Measurements from ENCODE around the gene TLX2. TPM values are rescaled to one million over a fixed set of nuclear protein-coding genes. Genes with fewer than 3 reads are reported as not detected.
A peak's percentile ranks its signal among the peaks of the same experiment; 100 is the strongest.

The TLX2 gene
- total RNA-seq, 1 donor from 2014 or later = not detected

DNA sequence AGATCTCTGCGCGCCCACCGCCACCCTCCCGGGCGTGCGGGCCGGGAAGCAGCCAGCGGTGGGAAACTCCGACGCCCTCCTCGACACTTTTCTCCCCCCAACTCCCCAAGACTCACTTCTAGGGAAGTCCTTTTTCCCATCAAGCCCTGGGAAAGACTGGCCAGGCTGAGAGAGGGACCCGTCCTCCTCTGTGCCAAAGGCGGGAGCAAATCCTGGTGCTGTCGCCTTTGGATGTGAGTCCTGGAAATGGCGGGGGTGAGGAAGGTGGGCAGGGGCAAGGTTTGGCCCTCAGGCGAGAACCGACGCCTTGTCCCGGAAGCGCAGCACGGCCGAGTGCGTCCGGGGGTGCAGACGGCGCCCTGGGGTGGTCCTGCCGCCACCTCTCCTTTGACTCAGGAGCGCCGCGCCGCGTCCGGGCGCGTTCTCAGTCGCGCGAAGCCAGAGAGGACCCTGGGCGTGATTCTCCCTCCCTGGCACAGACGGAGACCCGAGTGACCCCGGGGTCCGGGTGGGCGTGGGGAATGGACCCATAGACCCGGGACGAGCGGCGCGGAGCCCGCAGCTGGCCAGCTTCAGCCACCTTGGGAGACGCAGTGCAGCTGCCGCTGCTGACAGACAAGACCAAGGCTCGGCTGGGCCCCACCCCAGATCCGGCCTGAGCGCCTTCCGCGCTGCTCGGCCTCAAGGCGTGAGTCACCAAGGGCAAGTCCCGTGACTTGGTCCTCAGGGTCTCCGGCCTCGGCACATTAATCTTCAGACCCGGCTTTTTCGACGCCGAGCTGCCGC, 11.3 kb upstream of the TLX2 start:
- H3K4me3 ChIP-seq (ENCODE audit: low read depth, low read length) = peak overlapping the region; percentile 94
- TF ChIP-seq, protein P1, sequence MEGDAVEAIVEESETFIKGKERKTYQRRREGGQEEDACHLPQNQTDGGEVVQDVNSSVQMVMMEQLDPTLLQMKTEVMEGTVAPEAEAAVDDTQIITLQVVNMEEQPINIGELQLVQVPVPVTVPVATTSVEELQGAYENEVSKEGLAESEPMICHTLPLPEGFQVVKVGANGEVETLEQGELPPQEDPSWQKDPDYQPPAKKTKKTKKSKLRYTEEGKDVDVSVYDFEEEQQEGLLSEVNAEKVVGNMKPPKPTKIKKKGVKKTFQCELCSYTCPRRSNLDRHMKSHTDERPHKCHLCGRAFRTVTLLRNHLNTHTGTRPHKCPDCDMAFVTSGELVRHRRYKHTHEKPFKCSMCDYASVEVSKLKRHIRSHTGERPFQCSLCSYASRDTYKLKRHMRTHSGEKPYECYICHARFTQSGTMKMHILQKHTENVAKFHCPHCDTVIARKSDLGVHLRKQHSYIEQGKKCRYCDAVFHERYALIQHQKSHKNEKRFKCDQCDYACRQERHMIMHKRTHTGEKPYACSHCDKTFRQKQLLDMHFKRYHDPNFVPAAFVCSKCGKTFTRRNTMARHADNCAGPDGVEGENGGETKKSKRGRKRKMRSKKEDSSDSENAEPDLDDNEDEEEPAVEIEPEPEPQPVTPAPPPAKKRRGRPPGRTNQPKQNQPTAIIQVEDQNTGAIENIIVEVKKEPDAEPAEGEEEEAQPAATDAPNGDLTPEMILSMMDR (conservative IDR thresholded peaks at IDR 0.05; ENCODE audit: low read depth, low read length) = peak; percentile 30
- no peak for DNase-seq (ENCODE audit: low read depth)

DNA sequence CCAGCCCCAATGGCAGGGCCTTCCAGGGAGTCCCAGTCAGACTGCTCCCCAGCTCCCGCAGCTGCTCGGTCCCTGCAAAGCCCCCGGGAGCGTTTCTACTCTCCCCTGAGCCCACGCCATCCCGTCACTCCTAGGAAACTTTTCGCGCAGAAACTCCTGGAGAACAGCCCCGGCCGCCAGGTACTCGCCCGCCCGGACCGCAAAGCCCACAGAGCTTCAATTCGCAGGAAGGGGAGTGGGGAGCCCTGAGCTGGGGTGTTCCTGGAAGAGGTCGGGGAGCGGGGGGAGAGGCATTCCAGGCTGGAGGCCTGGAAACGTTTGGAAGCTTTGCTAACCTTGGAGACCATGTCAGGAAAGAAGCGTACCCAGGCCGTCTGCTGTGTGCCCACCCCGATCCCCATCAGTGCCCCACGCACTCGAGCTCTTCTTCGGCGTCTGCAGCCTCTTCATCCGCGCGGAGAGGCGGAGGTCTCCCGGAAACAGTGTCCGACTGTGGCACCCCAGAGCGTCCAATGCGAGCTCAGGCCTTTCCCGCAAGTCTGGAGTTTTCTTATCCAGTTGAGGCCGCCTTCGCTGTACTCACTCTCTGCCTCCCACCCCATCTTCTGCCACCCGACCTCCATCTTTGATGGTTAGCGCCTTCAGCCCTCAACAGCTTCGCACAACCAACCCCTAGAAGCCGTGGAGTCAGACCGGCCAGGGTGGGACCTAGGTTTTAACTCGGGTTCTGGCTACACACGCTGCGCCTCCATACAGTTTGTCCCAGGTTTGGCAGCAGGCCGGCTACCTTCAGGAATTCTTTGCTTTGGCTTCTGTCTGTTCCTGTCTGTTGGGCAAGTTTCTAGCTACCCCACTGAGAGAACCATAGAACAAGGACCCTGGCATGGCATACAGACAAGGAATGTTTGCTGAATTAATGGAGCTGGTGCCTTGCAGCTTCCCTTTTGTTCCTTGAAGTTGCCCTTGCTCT, 10.5 kb upstream of the TLX2 start:
- H3K4me3 ChIP-seq (ENCODE audit: low read depth, low read length) = peak overlapping the region; percentile 94
- no peak for DNase-seq (ENCODE audit: low read depth)
- TF ChIP-seq, protein P1 (conservative IDR thresholded peaks at IDR 0.05; ENCODE audit: low read depth, low read length) = no peak

DNA sequence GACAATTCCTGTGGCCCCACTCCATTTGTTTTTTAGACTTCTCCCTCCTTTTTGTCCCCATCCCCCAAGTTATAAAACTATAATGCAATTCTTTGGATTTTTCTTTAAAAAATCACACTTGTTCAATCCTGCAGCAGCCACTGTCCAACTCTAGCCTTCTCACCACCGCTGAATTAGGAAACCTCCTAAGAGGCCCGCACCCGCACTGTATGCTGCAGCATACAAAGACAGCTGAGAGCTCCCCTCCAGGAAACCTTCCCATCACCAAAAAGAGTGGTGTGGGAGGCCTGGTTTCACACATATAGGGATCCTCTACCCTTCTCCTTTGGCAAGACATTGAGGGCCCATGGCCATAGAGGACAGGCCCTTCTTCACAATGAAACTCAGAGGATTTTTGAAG, 9.7 kb upstream of the TLX2 start:
- peak overlapping the region; percentile 94 for H3K4me3 ChIP-seq (ENCODE audit: low read depth, low read length)
- no peak for DNase-seq (ENCODE audit: low read depth)
- TF ChIP-seq, protein P1 (conservative IDR thresholded peaks at IDR 0.05; ENCODE audit: low read depth, low read length) = no peak

DNA sequence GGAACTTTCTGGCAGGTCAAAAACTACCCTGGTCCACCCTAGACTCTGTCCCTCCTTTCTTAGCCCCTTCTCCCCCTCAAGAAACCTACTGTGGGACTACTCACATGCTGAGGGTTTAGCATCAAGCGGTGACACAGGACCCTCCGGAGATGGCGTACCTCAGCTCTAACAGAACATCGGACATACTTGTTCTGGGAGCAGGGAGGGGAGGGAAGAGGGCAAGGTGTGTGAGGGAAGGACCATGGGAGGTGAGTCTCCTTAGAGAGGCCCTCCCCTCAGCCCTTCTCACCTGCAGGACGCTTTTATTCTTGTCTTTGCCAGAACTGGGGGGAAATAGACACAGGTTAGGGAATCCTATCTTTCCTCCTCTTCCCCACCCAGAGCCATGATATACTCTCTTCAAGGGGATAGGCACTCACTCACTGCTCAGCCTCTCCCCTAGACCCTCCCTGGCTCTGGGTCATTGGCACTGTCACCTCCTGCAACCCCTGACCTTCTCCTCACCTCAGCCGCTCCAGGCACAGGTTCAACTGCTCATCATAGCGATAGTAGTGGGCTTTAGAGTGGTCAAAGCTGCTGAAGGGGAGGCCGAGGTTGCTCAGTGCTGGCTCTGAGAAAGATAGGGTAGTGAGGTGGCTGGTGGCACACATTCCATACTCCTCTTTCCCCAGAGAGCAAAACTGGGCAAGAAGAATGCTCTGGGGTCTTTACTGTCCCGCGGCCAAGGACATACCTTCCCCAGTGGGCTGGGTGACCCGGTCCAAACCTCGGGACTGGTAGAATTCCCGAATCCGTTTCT, 8.6 kb upstream of the TLX2 start:
- TF ChIP-seq, protein P1 (conservative IDR thresholded peaks at IDR 0.05; ENCODE audit: low read depth, low read length) = no peak
- no peak for DNase-seq (ENCODE audit: low read depth)
- peak overlapping the region; percentile 32 for H3K4me3 ChIP-seq (ENCODE audit: low read depth, low read length)

DNA sequence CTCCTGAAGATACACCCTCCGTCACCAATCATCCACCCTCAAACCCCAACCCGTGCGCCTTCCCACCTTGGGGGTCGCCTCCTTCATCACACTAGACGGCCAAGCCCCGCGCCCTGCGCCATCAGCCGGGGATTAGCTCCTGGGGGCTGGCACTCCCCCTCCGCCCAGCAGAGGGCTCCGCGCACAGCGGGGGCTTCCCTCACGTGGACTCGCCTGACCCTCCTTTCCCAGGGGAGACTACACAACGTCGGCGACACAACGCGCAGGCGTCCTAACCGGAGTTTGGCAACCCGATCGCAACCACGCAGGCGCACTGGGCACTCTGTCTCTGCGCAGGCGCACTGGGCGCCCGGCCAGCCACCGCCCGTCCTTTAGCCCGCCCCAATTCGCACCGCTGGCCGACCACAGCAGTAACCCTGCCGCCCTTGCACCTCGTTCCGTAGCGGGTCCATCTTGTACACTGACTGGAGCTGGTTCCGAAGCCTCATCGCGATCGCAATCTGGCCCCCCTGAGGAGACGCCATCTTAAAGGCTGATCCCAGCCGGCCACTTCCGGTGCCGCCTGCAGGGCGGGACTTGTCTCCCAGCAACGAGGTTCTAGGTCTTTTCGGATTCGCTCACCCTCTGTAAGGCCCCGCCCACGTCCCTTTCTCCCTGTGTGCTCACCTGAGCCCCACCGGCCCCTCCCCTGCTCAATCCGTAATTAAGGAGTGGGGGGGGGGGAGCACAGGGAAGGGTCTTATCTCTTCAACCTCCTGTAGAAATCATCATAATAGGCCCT, 6.9 kb upstream of the TLX2 start, which contains the start of gene PCGF1:
TSS of gene PCGF1 (minus strand) at position 551 of the 781 bp plus-strand sequence. CDS start at position 524, 27 bp downstream.
- TF ChIP-seq, protein P1 (conservative IDR thresholded peaks at IDR 0.05; ENCODE audit: low read depth, low read length) = peak; percentile 30
- H3K4me3 ChIP-seq (ENCODE audit: low read depth, low read length) = peak within 1 kb of the TSS; percentile 72
- DNase-seq (ENCODE audit: low read depth) = peak; percentile 79
